WTC11 (cell line): ENCODE measurements around the gene NXPH3. TPM values are rescaled to one million over a fixed set of nuclear protein-coding genes. Genes with fewer than 3 reads are reported as not detected.

ENCODE experiments used
- ATAC-seq: fragments of 200-7000 bp; cut with Tn5 transposase; 2 replicates; pipeline ENCODE4 v1.10.0; 2021; ENCODE audit warnings: mild to moderate bottlenecking, moderate library complexity
- CTCF ChIA-PET: fragments of 300-600 bp; sonication (Branson Sonifier 250); formaldehyde crosslinking; loops from one replicate; lab custom pipeline; 2021; ENCODE audit warnings: antibody characterized with exemption; lab: Charles Lee
- POLR2A ChIA-PET: fragments of 350-600 bp; sonication (Branson Sonifier 250); formaldehyde crosslinking; loops from one replicate; lab custom pipeline; 2021; ENCODE audit warnings: antibody characterized with exemption; lab: Charles Lee
- DNase-seq: peaks from one replicate; pipeline ENCODE4 v3.0.0; 2021; ENCODE audit warnings: low spot score
- H3K27ac Mint-ChIP-seq: 2 replicates; pipeline ENCODE4 v1.8.0; 2021; ENCODE audit warnings: mixed read lengths
- H3K27me3 Mint-ChIP-seq: 2 replicates; pipeline ENCODE4 v1.8.0; 2021; ENCODE audit warnings: low read depth, mild to moderate bottlenecking, moderate library complexity, mixed read lengths
- H3K36me3 Mint-ChIP-seq: 2 replicates; pipeline ENCODE4 v1.8.0; 2021; ENCODE audit warnings: mixed read lengths
- H3K4me1 Mint-ChIP-seq: 2 replicates; pipeline ENCODE4 v1.8.0; 2022; ENCODE audit warnings: mixed read lengths
- H3K4me3 Mint-ChIP-seq: 2 replicates; pipeline ENCODE4 v1.8.0; 2021; ENCODE audit warnings: mild to moderate bottlenecking, moderate library complexity, mixed read lengths
- H3K9me3 Mint-ChIP-seq: 2 replicates; pipeline ENCODE4 v1.8.0; 2021; ENCODE audit warnings: mixed read lengths
- CREM ChIP-seq: sonication (generic); formaldehyde crosslinking; IDR thresholded peaks from 2 replicates; pipeline ENCODE4 v1.8.1; 2022; ENCODE audit warnings: mild to moderate bottlenecking, missing genetic modification reagents, moderate library complexity
- CTCF ChIP-seq: fragments of 200-600 bp; IDR thresholded peaks from 2 replicates; pipeline ENCODE4 v1.8.0; 2022; ENCODE audit warnings: antibody characterized with exemption
- ETV6 ChIP-seq: sonication (generic); formaldehyde crosslinking; IDR thresholded peaks from 2 replicates; pipeline ENCODE4 v1.8.1; 2022; ENCODE audit warnings: mild to moderate bottlenecking, missing genetic modification reagents
- GABPB1 ChIP-seq: sonication (generic); formaldehyde crosslinking; IDR thresholded peaks from 2 replicates; pipeline ENCODE4 v1.8.1; 2023; ENCODE audit warnings: mild to moderate bottlenecking, missing genetic modification reagents
- MXD4 ChIP-seq: fragments of 250-450 bp; sonication (Bioruptor Pico); IDR thresholded peaks from 2 replicates; pipeline ENCODE4 v1.8.0; 2021; ENCODE audit warnings: mild to moderate bottlenecking, moderate library complexity, borderline replicate concordance
- MYBL2 ChIP-seq: sonication (generic); formaldehyde crosslinking; IDR thresholded peaks from 2 replicates; pipeline ENCODE4 v1.8.1; 2023; ENCODE audit warnings: mild to moderate bottlenecking, moderate library complexity, missing genetic modification reagents
- NR2C2 ChIP-seq: sonication (generic); formaldehyde crosslinking; IDR thresholded peaks from 2 replicates; pipeline ENCODE4 v1.8.0; 2022; ENCODE audit warnings: mild to moderate bottlenecking, missing genetic modification reagents
- RORB ChIP-seq: fragments of 250-450 bp; sonication (Bioruptor Pico); IDR thresholded peaks from 2 replicates; pipeline ENCODE4 v1.9.0; 2021; ENCODE audit warnings: mild to moderate bottlenecking
- USF1 ChIP-seq: sonication (generic); formaldehyde crosslinking; IDR thresholded peaks from 2 replicates; pipeline ENCODE4 v1.8.0; 2022; ENCODE audit warnings: mild to moderate bottlenecking, missing genetic modification reagents
- ZNF232 ChIP-seq: sonication (generic); formaldehyde crosslinking; IDR thresholded peaks from 2 replicates; pipeline ENCODE4 v1.8.0; 2022; ENCODE audit warnings: mild to moderate bottlenecking, missing genetic modification reagents
- total RNA-seq: library from RNA; stranded (reverse); gene quantifications from 3 replicates; pipeline ENCODE4 v1.2.3, GENCODE V29; 2021
- TF ChIP-seq, protein P1 (sequence below): sonication (generic); formaldehyde crosslinking; IDR thresholded peaks from 2 replicates; pipeline ENCODE4 v1.8.0; 2022; ENCODE audit warnings: mild to moderate bottlenecking, missing genetic modification reagents
- TF ChIP-seq, protein P2 (sequence below): sonication (generic); formaldehyde crosslinking; IDR thresholded peaks from 2 replicates; pipeline ENCODE4 v1.8.1; 2023; ENCODE audit warnings: mild to moderate bottlenecking, moderate library complexity, missing genetic modification reagents
- TF ChIP-seq, protein P3 (sequence below): sonication (generic); formaldehyde crosslinking; IDR thresholded peaks from 2 replicates; pipeline ENCODE4 v1.8.1; 2022; ENCODE audit warnings: mild to moderate bottlenecking, moderate library complexity, missing genetic modification reagents
- TF ChIP-seq, protein P4 (sequence below): sonication (generic); formaldehyde crosslinking; IDR thresholded peaks from 2 replicates; pipeline ENCODE4 v1.8.0; 2022; ENCODE audit warnings: mild to moderate bottlenecking, missing genetic modification reagents
- TF ChIP-seq, protein P5 (sequence below): sonication (generic); formaldehyde crosslinking; IDR thresholded peaks from 2 replicates; pipeline ENCODE4 v1.8.1; 2023; ENCODE audit warnings: mild to moderate bottlenecking, missing genetic modification reagents, moderate library complexity

The NXPH3 gene
- total RNA-seq, 1 experiment from 2014 or later: 3.4 TPM

DNA sequence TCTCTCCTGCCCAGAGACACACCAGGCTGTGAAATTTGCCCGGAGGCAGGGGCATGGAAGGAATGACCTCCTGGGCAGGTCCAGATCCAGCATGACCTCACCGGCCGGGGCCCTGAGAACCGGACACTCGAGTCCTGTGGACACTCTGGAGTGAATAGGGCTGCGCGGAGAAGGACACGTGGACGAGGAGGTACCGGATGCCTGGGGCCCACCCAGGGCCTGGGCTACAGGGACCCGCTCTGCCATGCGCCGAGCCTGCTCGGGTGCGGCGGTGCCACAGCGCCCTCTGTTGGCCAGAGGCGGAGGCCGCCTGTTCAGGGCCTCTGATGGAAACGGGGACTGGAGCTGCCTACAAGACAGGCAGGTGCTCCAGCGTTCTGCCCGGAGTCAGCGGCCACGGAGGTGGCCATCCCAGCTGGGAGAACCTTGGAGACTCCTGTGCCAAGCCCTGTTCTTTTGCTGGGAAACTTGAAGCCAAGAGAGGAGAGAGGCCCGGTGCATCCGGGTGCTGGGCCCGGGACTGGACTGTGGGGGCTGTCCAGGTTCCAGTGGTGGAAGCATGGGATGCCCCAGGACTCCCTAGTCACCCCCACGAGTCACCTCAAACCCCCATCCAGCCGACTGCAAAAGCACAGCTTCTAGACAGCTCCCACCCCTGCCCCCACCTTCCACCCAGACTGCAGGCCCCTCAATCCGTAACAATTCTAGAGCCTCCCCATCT, 19.3 kb upstream of the NXPH3 start:
- peak; percentile 89 for ATAC-seq
- TF ChIP-seq, protein P1, sequence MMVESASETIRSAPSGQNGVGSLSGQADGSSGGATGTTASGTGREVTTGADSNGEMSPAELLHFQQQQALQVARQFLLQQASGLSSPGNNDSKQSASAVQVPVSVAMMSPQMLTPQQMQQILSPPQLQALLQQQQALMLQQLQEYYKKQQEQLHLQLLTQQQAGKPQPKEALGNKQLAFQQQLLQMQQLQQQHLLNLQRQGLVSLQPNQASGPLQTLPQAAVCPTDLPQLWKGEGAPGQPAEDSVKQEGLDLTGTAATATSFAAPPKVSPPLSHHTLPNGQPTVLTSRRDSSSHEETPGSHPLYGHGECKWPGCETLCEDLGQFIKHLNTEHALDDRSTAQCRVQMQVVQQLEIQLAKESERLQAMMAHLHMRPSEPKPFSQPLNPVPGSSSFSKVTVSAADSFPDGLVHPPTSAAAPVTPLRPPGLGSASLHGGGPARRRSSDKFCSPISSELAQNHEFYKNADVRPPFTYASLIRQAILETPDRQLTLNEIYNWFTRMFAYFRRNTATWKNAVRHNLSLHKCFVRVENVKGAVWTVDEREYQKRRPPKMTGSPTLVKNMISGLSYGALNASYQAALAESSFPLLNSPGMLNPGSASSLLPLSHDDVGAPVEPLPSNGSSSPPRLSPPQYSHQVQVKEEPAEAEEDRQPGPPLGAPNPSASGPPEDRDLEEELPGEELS: 0 out of 2 replicates have a peak, but pooled peaks have one; percentile 66
- TF ChIP-seq, protein P2, sequence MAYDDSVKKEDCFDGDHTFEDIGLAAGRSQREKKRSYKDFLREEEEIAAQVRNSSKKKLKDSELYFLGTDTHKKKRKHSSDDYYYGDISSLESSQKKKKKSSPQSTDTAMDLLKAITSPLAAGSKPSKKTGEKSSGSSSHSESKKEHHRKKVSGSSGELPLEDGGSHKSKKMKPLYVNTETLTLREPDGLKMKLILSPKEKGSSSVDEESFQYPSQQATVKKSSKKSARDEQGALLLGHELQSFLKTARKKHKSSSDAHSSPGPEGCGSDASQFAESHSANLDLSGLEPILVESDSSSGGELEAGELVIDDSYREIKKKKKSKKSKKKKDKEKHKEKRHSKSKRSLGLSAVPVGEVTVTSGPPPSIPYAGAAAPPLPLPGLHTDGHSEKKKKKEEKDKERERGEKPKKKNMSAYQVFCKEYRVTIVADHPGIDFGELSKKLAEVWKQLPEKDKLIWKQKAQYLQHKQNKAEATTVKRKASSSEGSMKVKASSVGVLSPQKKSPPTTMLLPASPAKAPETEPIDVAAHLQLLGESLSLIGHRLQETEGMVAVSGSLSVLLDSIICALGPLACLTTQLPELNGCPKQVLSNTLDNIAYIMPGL (CRISPR knock-in tag): peak; percentile 89
- TF ChIP-seq RORB: no peak
- peak; percentile 56; the same call in 1 of the 2 replicates for TF ChIP-seq NR2C2
- TF ChIP-seq CTCF: peak; percentile 96
- TF ChIP-seq, protein P3, sequence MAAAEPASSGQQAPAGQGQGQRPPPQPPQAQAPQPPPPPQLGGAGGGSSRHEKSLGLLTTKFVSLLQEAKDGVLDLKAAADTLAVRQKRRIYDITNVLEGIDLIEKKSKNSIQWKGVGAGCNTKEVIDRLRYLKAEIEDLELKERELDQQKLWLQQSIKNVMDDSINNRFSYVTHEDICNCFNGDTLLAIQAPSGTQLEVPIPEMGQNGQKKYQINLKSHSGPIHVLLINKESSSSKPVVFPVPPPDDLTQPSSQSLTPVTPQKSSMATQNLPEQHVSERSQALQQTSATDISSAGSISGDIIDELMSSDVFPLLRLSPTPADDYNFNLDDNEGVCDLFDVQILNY (CRISPR knock-in tag): peak; percentile 45; the same call in 1 of the 2 replicates
- TF ChIP-seq ETV6 (CRISPR knock-in tag): peak; percentile 76; the same call in 1 of the 2 replicates
- TF ChIP-seq, protein P4, sequence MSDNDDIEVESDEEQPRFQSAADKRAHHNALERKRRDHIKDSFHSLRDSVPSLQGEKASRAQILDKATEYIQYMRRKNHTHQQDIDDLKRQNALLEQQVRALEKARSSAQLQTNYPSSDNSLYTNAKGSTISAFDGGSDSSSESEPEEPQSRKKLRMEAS: peak; percentile 69
- 0 out of 2 replicates have a peak, but pooled peaks have one; percentile 29 for TF ChIP-seq GABPB1 (CRISPR knock-in tag)
- 0 out of 2 replicates have a peak, but pooled peaks have one; percentile 11 for TF ChIP-seq CREM (CRISPR knock-in tag)
- TF ChIP-seq, protein P5, sequence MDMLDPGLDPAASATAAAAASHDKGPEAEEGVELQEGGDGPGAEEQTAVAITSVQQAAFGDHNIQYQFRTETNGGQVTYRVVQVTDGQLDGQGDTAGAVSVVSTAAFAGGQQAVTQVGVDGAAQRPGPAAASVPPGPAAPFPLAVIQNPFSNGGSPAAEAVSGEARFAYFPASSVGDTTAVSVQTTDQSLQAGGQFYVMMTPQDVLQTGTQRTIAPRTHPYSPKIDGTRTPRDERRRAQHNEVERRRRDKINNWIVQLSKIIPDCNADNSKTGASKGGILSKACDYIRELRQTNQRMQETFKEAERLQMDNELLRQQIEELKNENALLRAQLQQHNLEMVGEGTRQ (CRISPR knock-in tag): 0 out of 2 replicates have a peak, but pooled peaks have one; percentile 44
- peak; percentile 49; the same call in 1 of the 2 replicates for TF ChIP-seq USF1 (CRISPR knock-in tag)
- TF ChIP-seq MXD4 (CRISPR knock-in tag): no peak
- 0 out of 2 replicates have a peak, but pooled peaks have one; percentile 63 for TF ChIP-seq ZNF232 (CRISPR knock-in tag)
- no peak for TF ChIP-seq MYBL2
- TF ChIP-seq, all 79 proteins: peak for 12
- Mint-ChIP-seq H3K4me3 (no peak overlapping the region), H3K27me3 (peaks cover 8% of the 10 kb centered on the region), H3K9me3 (no peaks in the 10 kb centered on the region), H3K4me1 (peaks cover 13% of the 10 kb centered on the region), H3K36me3 (no peaks in the 10 kb centered on the region), H3K27ac (no peak overlapping the region)
- ChIA-PET CTCF (interaction anchor here (0.5 to 4.2 kb wide), 89 partner anchors 9 to 1502 kb away, joined by 3 to 129 read pairs (median 5); partner anchors contain the start of genes DLX3, FAM117A, KAT7 and NGFR), POLR2A (interaction anchor here (0.5 to 0.6 kb wide), 2 partner anchors 145 to 148 kb away, joined by 3 to 4 read pairs; no protein-coding TSS in a partner anchor)
- peak; percentile 94 for DNase-seq
